Germinal center (tissue), 1 donor: ENCODE results near the gene ADGRG1.
A peak's percentile ranks its signal among the peaks of the same experiment; 100 is the strongest.

Source experiments
- DNase-seq: peaks from one replicate; pipeline ENCODE4 v3.0.0; 2012; ENCODE audit warnings: mixed read lengths, low spot score

Gene ADGRG1

GRCh38 chr16:57648581-57649442 lies 20.4 kb downstream of the ADGRG1 start:
- peak; percentile 89 for DNase-seq

- no peak for DNase-seq
These were observed 21.0 kb downstream of the ADGRG1 start for GRCh38 chr16:57649443-57649751.

- no peak for DNase-seq
These were observed 21.4 kb downstream of the ADGRG1 start for GRCh38 chr16:57649846-57650245.

GRCh38 chr16:57651344-57652333 lies 23.2 kb downstream of the ADGRG1 start:
- DNase-seq, result no peak

- no peak for DNase-seq
These were observed 24.5 kb downstream of the ADGRG1 start for GRCh38 chr16:57652695-57653471.

GRCh38 chr16:57653936-57654335 lies 25.5 kb downstream of the ADGRG1 start:
- no peak for DNase-seq

GRCh38 chr16:57656342-57656955 lies 28.0 kb downstream of the ADGRG1 start:
- no peak for DNase-seq

- DNase-seq, result no peak
These were observed 28.8 kb downstream of the ADGRG1 start for GRCh38 chr16:57657228-57657627.

- DNase-seq, result no peak
These were observed 29.9 kb downstream of the ADGRG1 start for GRCh38 chr16:57658130-57658877.

- DNase-seq, result no peak
These were observed 30.6 kb downstream of the ADGRG1 start for GRCh38 chr16:57658878-57659674.

- DNase-seq, result no peak
These were observed 32.5 kb downstream of the ADGRG1 start for GRCh38 chr16:57660715-57661463.

GRCh38 chr16:57661510-57661909 lies 33.1 kb downstream of the ADGRG1 start:
- no peak for DNase-seq

- DNase-seq, result no peak
These were observed 33.8 kb downstream of the ADGRG1 start for GRCh38 chr16:57661936-57662906.

GRCh38 chr16:57663436-57663835 lies 35.0 kb downstream of the ADGRG1 start:
- DNase-seq, result no peak

GRCh38 chr16:57663917-57664661 lies 35.7 kb downstream of the ADGRG1 start:
- DNase-seq, result no peak

GRCh38 chr16:57664662-57665025 lies 36.2 kb downstream of the ADGRG1 start:
- DNase-seq, result no peak

GRCh38 chr16:57665541-57665940 lies 37.1 kb downstream of the ADGRG1 start:
- no peak for DNase-seq
